Islet of Langerhans (tissue), 1 donor: ENCODE measurements around the gene CERT1.
A peak's percentile ranks its signal among the peaks of the same experiment; 100 is the strongest.

Experiments used
- FAIRE-seq: peaks from one replicate; lab custom pipeline; 2011; peaks lifted over from hg19 to GRCh38; lab: Jason Lieb, UNC

Gene CERT1

GRCh38 chr5:75389430-75389829, 122.0 kb downstream of the CERT1 start:
- no peak for FAIRE-seq

GRCh38 chr5:75387806-75388205, 123.6 kb downstream of the CERT1 start:
- no peak for FAIRE-seq

- FAIRE-seq: no peak
Measured at GRCh38 chr5:75384218-75384617, 127.2 kb downstream of the CERT1 start.

GRCh38 chr5:75381456-75381855, 130.0 kb downstream of the CERT1 start:
- FAIRE-seq: no peak

- no peak for FAIRE-seq
Measured at GRCh38 chr5:75380099-75380498, 131.3 kb downstream of the CERT1 start.

GRCh38 chr5:75375414-75375813, 136.0 kb downstream of the CERT1 start:
- no peak for FAIRE-seq

GRCh38 chr5:75374394-75374814, 137.0 kb downstream of the CERT1 start:
- FAIRE-seq: no peak

- FAIRE-seq: no peak
Measured at GRCh38 chr5:75373862-75374261, 137.6 kb downstream of the CERT1 start.

- FAIRE-seq: no peak
Measured at GRCh38 chr5:75368391-75368790, 143.0 kb downstream of the CERT1 start.

- no peak for FAIRE-seq
Measured at GRCh38 chr5:75367401-75367800, 144.0 kb downstream of the CERT1 start.

- FAIRE-seq: no peak
Measured at GRCh38 chr5:75366787-75367186, 144.6 kb downstream of the CERT1 start.

- FAIRE-seq: no peak
Measured at GRCh38 chr5:75365740-75366139, 145.7 kb downstream of the CERT1 start.

GRCh38 chr5:75364571-75365280, 146.7 kb downstream of the CERT1 start:
- FAIRE-seq: no peak

GRCh38 chr5:75363726-75364495, 147.5 kb downstream of the CERT1 start:
- FAIRE-seq: no peak

- no peak for FAIRE-seq
Measured at GRCh38 chr5:75363111-75363510, 148.3 kb downstream of the CERT1 start.

GRCh38 chr5:75362474-75362975, 148.9 kb downstream of the CERT1 start:
- FAIRE-seq: no peak

- peak; percentile 97 for FAIRE-seq
Measured at GRCh38 chr5:75361310-75361709, 150.1 kb downstream of the CERT1 start.

GRCh38 chr5:75358117-75358516, 153.3 kb downstream of the CERT1 start:
- FAIRE-seq: no peak

- FAIRE-seq: no peak
Measured at GRCh38 chr5:75356719-75357118, 154.7 kb downstream of the CERT1 start.

GRCh38 chr5:75355236-75355635, 156.2 kb downstream of the CERT1 start:
- no peak for FAIRE-seq

GRCh38 chr5:75351139-75351926, 160.1 kb downstream of the CERT1 start:
- FAIRE-seq: no peak

- no peak for FAIRE-seq
Measured at GRCh38 chr5:75349663-75350062, 161.8 kb downstream of the CERT1 start.

GRCh38 chr5:75348241-75348640, 163.2 kb downstream of the CERT1 start:
- peak; percentile 58 for FAIRE-seq
